Stimulated activated CD8-positive, alpha-beta memory T cell treated with anti-CD3 and anti-CD28 coated beads, Interleukin-12 subunit alpha, Interleukin-12 subunit beta, amount 100 ng/mL, for 1 hour (primary cell): ENCODE measurements around the gene FAM200C.

Experiments used
- DNase-seq: peaks from one replicate; pipeline ENCODE4 v3.0.0-alpha.2; 2020; ENCODE audit warnings: low read depth

FAM200C gene

DNA sequence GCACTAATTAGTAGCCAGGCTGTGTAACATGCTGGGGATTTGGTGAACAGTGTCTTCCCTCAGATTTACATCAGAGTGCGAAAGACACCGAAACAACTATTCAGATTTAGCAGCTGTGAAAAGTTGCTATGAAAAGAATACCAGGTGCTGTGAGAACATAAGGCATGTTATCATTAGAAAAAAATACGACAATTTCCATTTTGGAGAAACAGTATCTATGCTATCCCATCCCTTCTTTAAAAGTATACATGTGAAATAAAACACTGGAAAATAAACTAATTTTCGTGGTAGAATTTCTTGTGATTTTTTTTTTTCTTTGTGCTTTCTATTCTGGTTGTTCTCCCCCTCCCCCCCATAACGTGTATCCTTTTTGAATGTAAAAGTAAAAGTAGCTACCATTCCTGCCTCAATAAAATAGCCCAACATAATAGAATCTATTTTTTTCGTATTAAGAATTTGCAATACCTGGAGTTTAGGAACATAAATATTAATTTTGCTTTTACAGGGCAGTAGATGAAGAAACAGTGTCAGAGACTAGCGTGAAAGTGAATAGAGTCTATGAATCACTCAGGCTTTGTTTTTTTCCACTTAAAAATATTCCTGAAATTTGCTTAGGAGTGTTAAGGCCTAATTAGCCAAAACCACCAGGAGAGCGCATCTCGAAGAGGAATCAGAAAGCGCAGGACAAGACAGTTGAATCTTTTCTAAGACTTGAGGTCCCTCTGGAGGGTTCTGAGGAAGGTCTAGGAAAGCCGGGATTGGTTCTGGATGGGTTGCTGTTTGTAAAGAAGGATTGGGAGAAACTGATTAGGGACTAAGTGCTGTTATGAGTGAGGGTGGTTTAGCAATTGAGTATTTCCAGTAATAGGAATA is 19.8 kb upstream of the FAM200C start:
- DNase-seq = no peak

DNA sequence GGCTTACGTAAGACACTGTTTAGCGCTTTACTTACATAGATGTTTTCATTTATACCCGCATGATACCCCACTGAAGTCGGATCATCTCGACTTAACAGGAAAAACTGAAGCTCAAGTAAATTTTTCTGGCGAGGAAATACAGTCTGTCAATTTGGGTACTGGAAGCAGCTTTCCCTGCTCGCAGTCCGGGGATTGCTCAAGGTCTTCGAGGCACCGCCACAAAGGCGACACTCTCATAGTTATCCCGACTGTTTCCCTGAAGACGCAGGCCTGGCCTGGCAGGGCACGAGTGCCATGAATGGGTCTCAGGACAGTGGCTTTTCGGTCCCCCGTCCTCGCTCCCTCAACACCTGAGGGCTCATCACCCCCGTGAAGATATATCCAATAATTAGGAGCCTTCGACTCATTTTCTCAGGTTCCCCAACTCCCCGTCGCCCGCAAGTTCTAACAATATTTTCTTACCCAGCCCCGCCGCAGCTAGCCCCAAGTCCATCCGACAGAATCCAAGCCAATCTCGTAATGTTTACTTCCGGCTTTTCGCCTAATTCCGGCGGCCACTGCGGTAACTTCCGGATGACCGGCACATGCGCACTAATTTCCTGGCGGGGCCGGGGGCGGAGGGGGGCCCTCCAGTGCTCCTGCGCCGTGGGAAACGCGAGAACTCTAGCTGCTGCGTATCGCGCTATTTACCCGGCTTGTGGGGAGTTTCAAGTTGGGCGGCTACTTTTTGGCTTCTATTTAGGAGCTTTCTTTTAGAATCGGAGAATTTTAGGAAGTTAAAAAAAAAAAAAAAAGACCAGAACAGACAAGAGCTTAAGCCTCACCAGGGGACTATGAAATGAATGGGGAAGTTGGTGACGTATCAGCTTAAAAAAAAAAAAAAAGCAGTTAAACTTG is 19.0 kb upstream of the FAM200C start, which contains the start of gene SLU7:
Gene SLU7 (minus strand): TSS at position 521 of the 897 bp plus-strand sequence. CDS start 3,787 bp downstream, outside the sequence.
- DNase-seq = peak; percentile 89

GRCh38 chr5:160398806-160399205 is 1.0 kb downstream of the FAM200C start:
- no peak for DNase-seq

GRCh38 chr5:160397492-160397891 is 2.4 kb downstream of the FAM200C start:
- no peak for DNase-seq

DNA sequence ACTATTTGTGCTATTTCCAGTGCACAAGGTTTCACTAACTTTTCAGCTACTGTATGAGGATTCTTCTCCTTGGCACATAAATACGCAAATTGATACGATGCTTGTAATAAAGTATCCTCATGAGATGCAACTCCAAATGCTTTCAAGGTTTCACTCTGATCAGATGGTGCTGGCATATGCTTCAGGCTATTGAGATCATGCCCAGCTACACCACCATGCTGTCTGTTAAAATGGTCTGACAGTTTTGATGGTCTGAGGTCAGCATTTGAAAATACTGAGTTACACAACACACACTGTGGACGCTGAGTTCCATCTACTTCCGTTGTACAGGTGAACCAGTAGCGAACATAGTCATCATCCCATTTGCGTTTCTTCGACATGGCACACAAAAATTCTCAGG is 4.7 kb downstream of the FAM200C start:
- DNase-seq = no peak

- DNase-seq = no peak
These were observed 8.8 kb downstream of the FAM200C start for GRCh38 chr5:160390787-160391696.

DNA sequence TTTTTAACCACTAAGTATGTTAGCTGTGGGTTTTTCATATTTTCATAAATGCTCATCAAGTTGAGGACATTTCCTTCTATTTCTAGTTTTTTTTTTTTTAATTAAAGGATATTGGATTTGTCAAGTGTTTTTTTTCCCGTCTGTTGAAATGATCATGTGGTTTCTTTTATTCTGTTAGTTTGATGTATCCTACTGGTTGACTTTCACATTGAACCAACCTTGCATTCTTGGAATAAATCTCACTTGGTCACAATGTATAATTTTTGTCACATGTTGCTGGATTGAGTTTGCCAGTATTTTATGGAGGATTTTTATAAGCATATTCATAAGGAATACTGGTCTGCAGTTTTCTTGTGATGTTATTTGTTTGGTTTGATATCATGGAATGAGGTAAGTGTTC is 12.4 kb downstream of the FAM200C start:
- no peak for DNase-seq

GRCh38 chr5:160385496-160385895 is 14.4 kb downstream of the FAM200C start:
- no peak for DNase-seq

GRCh38 chr5:160384681-160385080 is 15.2 kb downstream of the FAM200C start:
- DNase-seq = no peak

- DNase-seq = no peak
These were observed 17.5 kb downstream of the FAM200C start for GRCh38 chr5:160382346-160382745.

DNA sequence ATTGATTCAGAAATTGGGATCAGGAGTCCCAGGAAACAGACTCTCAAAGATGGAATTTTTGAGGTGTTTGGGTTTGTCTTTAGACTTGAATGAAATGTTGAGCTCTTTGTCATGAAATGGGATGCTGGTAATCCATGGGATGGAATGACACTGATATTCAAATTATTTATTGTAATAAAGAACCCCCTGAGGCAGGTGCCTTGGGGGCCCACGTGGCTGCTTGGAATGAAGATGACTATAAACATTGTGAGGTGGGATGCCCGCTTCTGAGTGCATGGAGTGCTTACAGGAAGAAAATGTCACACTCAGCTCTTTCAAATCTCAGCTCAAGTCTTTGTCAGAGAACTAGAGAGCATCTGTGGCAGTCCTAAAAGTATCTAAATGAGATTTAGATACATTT is 19.8 kb downstream of the FAM200C start:
- DNase-seq = no peak

DNA sequence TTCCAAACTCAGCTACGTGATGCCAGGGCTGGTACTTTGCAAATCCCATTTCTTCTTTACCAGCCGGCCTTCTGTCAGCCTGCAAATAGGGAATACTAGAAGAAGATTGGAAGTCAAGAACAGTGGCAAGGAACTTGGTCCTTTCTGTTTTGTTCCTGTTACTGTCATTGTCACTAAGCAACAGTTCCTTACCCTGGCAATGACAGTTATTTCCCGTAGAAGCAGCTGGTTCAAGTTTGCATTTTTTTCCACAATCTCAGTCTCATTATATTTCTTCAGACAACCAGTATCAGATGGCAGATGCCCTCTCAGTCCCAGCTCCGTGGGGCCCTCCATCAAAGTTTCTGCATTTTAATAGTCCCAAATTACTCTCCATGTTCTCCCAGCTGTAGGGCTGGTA is 20.3 kb downstream of the FAM200C start:
- DNase-seq = no peak

DNA sequence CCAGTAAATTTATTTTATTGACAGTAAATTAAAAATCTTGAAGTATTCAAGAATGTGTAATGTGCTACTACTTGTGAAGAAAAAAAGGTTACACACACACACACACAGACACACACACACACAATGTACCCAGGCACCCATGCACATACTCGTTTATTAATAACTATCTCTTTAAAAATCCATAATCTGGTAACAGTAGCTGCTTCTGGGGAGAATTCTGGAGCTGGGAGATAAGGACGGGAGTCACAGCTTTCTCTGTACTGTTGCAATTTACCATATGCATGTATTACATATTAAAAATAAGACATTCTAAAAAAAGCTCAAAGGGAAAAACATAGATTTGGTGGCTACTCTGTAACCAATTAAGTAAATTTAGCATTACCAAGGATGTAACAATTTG is 21.5 kb downstream of the FAM200C start:
- no peak for DNase-seq

DNA sequence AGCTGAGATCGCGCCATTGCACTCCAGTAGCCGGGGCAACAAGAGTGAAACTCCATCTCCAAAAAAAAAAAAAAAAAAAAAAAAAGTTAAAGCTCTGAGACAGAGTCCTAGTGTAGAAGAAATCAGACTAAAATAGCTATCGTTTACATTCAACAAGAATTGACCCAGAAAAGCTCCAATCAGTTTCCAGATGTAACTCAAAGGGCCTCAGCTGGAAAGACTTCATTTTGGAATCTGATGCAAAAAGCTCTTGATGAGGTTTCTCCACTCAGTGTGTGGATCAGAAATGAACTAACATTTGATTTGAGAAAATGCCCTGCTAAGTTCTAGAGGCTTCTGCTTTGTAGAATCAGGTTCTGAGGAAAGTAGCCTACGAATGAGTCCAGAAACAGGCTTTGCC is 22.2 kb downstream of the FAM200C start:
- no peak for DNase-seq

- DNase-seq = no peak
These were observed 23.4 kb downstream of the FAM200C start for GRCh38 chr5:160376416-160376815.

DNA sequence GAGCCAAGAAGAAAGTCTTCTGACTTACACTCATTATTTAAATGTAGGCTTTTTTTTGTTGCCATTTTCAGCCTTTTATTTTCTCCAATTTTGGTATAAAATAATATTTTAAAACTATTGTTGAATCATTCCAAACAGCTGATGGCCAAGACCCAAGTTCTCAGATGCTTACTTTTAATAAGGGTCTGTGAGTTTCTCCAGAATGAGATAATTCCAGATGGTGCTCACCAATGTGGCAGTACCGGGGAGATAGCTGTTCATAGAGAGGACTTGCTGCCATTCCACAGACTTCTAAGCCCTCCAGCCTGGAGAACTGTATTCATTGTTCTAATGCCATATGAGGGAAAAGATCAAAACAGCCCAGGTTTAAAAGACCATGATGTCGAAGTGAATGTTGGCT is 24.2 kb downstream of the FAM200C start:
- DNase-seq = no peak

DNA sequence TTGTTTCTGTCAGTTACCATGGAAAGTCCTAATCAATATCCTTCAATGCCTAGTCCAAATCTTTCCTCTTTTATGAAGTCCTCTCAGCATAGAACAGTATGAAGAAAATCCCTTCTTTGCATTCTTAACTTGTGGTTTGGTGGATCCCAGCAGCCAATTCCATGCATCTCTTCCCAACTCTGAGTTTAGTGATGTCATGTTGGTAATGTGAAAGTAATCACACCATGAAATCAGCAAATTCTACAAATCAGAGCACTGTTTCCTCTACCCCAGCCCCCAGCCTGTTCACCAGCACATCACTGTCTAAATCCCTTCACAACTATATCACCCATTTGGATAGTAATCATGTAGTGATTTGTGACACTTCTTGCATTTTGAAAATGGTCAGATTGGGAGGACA is 24.7 kb downstream of the FAM200C start:
- DNase-seq = no peak

GRCh38 chr5:160371294-160371693 is 28.6 kb downstream of the FAM200C start:
- no peak for DNase-seq

DNA sequence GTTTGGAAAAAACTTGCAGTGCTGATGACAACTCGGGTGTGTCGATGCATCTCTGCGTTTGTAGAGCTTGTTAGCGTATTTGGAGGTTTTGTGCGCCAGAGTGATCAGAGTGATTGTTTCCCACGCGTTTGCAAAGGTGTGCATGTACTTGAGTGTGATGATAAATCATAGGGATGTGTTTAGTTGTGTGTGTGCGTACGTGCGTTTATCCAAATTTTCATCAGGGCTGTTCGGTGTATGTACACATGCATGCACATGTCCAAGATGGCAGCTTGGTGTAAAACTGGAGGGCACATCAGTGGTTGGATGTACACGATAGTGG is 29.2 kb downstream of the FAM200C start:
- DNase-seq = no peak

DNA sequence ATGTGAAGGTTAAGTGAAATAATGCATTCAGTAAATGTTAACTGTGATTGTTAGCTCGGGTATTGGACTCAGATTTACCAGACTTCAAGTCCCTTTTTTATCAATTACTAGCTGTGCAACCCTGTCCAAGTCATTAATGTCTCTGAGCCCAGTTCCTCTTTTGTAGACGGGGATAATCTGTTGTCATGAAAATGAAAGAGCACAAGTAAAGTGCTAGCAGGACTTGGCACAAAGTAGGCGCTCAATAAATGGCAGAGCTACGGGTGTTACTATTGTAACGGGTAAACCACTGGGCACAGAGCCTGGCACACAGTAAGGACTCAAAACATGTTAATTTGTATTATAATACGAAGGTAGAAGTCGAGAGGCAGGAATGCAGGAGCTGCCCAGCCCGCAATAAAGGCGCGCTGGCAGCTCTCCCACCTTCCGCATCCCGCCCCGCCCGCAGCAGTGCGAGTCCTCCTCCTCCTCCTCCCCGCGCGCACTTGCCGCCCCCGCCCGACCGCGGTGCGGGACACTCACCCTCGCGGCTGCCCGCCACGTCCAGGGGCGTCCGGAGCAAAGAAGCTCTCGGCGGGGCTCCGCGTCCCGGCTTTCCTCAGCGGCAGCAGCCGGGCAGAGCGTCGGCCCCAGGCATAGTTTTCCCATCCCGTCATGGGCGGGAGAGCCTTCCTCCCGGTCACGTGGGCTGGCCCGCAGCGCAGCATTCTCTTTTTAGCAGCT is 29.7 kb downstream of the FAM200C start, which contains the start of gene C1QTNF2:
Gene C1QTNF2 (minus strand): TSS at position 637 of the 723 bp plus-strand sequence. CDS start 15,615 bp downstream, outside the sequence.
- DNase-seq = no peak

DNA sequence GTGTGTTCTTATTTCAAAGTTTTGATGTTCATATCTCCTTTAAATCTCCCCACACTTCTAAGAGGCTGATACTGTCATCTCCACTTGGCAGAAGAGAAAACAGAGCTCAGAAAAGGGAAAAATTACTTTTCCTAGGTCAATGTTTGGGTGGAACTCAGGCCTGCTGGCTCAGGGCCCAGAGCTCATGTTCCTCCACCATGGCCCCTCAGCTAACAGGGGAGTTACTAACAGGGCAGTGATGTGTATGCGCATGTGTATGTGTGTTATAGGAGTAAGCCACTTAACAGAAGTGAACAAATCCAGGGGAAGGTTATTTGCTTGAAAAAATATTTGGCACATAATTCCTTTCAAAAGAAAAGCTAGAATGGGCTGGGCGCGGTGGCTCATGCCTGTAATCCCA is 32.0 kb downstream of the FAM200C start:
- DNase-seq = no peak
